Measurements from ENCODE around the gene GIPR. TPM values are rescaled to one million over a fixed set of nuclear protein-coding genes. Genes with fewer than 3 reads are reported as not detected.

Gene GIPR
- total RNA-seq, 1 donor from 2014 or later: not detected

- H3K36me3 Mint-ChIP-seq: no peaks in the 10 kb centered on the region
- no peak overlapping the region for H3K9ac ChIP-seq
- peaks cover 8% of the 10 kb centered on the region for H3K27me3 ChIP-seq
- peaks cover 12% of the 10 kb centered on the region for H3K4me1 ChIP-seq
- peaks cover 56% of the 10 kb centered on the region for H3F3A ChIP-seq (ENCODE audit: low read depth)
- H2AFZ ChIP-seq (replicated peaks): no peak overlapping the region
- peak overlapping the region; percentile 59 for H3K4me3 ChIP-seq
- peaks cover 14% of the 10 kb centered on the region for H3K27me3 Mint-ChIP-seq (ENCODE audit: insufficient read depth, low read depth)
- H3K9me3 ChIP-seq (ENCODE audit: low read depth): no peaks in the 10 kb centered on the region
- peak overlapping the region; percentile 78 for H3K4me2 ChIP-seq
- H3K36me3 ChIP-seq: no peaks in the 10 kb centered on the region
- no peaks in the 10 kb centered on the region for H3K79me2 ChIP-seq (ENCODE audit: low read depth)
- no peak overlapping the region for H3K27ac Mint-ChIP-seq
- peaks cover 31% of the 10 kb centered on the region for H3K4me1 Mint-ChIP-seq
- H3K27ac ChIP-seq: no peak overlapping the region
- H3K9me3 Mint-ChIP-seq: no peaks in the 10 kb centered on the region
- peaks cover 4% of the 10 kb centered on the region for H4K20me1 ChIP-seq (ENCODE audit: low read depth)
- TF ChIP-seq EZH2phosphoT487 (IDR thresholded peaks at IDR 0.05): no peak
- no peak for TF ChIP-seq EZH2 (IDR thresholded peaks at IDR 0.05)
- no peak for TF ChIP-seq CTCF (IDR thresholded peaks at IDR 0.05)
- no peak for DNase-seq (ENCODE audit: low spot score)
- peak overlapping the region; percentile 90 for H3K4me3 Mint-ChIP-seq
These were observed 29.9 kb upstream of the GIPR start for GRCh38 chr19:45637890-45638667.

GRCh38 chr19:45638930-45639729, 28.9 kb upstream of the GIPR start, which contains the start of gene EML2:
TSS of gene EML2 (minus strand) at chr19:45639397. CDS start at chr19:45639376, 21 bp downstream.
- H3K27ac ChIP-seq: no peak within 1 kb of the TSS
- TF ChIP-seq EZH2phosphoT487 (IDR thresholded peaks at IDR 0.05) (no peak), CTCF (IDR thresholded peaks at IDR 0.05) (peak; percentile 53), EZH2 (IDR thresholded peaks at IDR 0.05) (no peak)
- H3K4me3 Mint-ChIP-seq: peak within 1 kb of the TSS; percentile 90
- H3F3A ChIP-seq (ENCODE audit: low read depth): peaks cover 49% of the 10 kb centered on the region
- no peaks in the 10 kb centered on the region for H3K9me3 ChIP-seq (ENCODE audit: low read depth)
- no peak within 1 kb of the TSS for H3K9ac ChIP-seq
- peaks cover 12% of the 10 kb centered on the region for H3K4me1 ChIP-seq
- H3K9me3 Mint-ChIP-seq: no peaks in the 10 kb centered on the region
- H3K27me3 ChIP-seq: peaks cover 11% of the 10 kb centered on the region
- H2AFZ ChIP-seq (replicated peaks): peak within 1 kb of the TSS; percentile 58
- peak within 1 kb of the TSS; percentile 59 for H3K4me3 ChIP-seq
- H3K4me1 Mint-ChIP-seq: peaks cover 40% of the 10 kb centered on the region
- H3K36me3 ChIP-seq: no peaks in the 10 kb centered on the region
- H3K27ac Mint-ChIP-seq: no peak within 1 kb of the TSS
- peaks cover 17% of the 10 kb centered on the region for H3K27me3 Mint-ChIP-seq (ENCODE audit: insufficient read depth, low read depth)
- no peaks in the 10 kb centered on the region for H3K36me3 Mint-ChIP-seq
- H4K20me1 ChIP-seq (ENCODE audit: low read depth): peaks cover 4% of the 10 kb centered on the region
- H3K4me2 ChIP-seq: peak within 1 kb of the TSS; percentile 78
- H3K79me2 ChIP-seq (ENCODE audit: low read depth): no peaks in the 10 kb centered on the region
- DNase-seq (ENCODE audit: low spot score): peak; percentile 94

GRCh38 chr19:45640849-45641273, 27.2 kb upstream of the GIPR start:
- peaks cover 45% of the 10 kb centered on the region for H3K4me1 Mint-ChIP-seq

More at GRCh38 chr19:45640849-45641273, 27.2 kb upstream of the GIPR start:
- Histone ChIP-seq H3K9ac (no peak overlapping the region), H3K27ac (no peak overlapping the region), H3F3A (ENCODE audit: low read depth) (peaks cover 61% of the 10 kb centered on the region), H3K27me3 (peaks cover 23% of the 10 kb centered on the region), H3K4me3 (peak overlapping the region; percentile 39), H3K4me1 (peaks cover 13% of the 10 kb centered on the region), H4K20me1 (ENCODE audit: low read depth) (peaks cover 4% of the 10 kb centered on the region), H2AFZ (replicated peaks) (no peak overlapping the region), H3K36me3 (no peaks in the 10 kb centered on the region), H3K79me2 (ENCODE audit: low read depth) (no peaks in the 10 kb centered on the region), H3K4me2 (peak overlapping the region; percentile 74), H3K9me3 (ENCODE audit: low read depth) (no peaks in the 10 kb centered on the region)
- Mint-ChIP-seq H3K4me3 (peak overlapping the region; percentile 71), H3K27ac (no peak overlapping the region), H3K9me3 (no peaks in the 10 kb centered on the region), H3K36me3 (no peaks in the 10 kb centered on the region), H3K27me3 (ENCODE audit: insufficient read depth, low read depth) (peaks cover 17% of the 10 kb centered on the region)
- TF ChIP-seq EZH2phosphoT487 (IDR thresholded peaks at IDR 0.05) (no peak), CTCF (IDR thresholded peaks at IDR 0.05) (no peak), EZH2 (IDR thresholded peaks at IDR 0.05) (no peak)
- DNase-seq (ENCODE audit: low spot score): peak; percentile 58
